GM19372 (cell line): ENCODE results near the gene SYT7.

ENCODE experiments used
- ATAC-seq: cut with Tn5 transposase; IDR thresholded peaks from one replicate; pipeline ENCODE4 v1.9.1; 2021; ENCODE audit warnings: mild to moderate bottlenecking, low read depth, moderate library complexity; ENCODE audit not compliant: unreplicated experiment

The SYT7 gene

DNA sequence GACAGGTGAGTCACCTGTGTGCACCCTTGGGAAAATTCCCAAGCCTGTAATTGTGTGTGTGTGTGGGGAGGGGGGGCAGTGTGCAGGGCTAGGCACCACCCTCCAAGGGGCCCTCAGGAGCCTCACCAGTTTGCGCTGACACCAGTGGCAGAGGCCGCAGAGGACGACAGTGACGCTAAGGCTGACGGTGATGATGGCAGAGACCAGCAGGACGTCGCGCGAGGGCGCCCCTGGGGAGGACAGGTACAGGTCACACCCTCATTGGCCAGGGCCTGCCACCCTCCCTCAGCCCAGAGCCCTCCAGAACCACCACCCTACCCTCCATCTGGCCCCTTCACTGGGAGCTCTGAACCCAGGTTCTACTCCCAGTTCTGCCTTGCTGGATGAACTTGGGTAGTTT, 24.9 kb downstream of the SYT7 start:
- ATAC-seq, result no peak

DNA sequence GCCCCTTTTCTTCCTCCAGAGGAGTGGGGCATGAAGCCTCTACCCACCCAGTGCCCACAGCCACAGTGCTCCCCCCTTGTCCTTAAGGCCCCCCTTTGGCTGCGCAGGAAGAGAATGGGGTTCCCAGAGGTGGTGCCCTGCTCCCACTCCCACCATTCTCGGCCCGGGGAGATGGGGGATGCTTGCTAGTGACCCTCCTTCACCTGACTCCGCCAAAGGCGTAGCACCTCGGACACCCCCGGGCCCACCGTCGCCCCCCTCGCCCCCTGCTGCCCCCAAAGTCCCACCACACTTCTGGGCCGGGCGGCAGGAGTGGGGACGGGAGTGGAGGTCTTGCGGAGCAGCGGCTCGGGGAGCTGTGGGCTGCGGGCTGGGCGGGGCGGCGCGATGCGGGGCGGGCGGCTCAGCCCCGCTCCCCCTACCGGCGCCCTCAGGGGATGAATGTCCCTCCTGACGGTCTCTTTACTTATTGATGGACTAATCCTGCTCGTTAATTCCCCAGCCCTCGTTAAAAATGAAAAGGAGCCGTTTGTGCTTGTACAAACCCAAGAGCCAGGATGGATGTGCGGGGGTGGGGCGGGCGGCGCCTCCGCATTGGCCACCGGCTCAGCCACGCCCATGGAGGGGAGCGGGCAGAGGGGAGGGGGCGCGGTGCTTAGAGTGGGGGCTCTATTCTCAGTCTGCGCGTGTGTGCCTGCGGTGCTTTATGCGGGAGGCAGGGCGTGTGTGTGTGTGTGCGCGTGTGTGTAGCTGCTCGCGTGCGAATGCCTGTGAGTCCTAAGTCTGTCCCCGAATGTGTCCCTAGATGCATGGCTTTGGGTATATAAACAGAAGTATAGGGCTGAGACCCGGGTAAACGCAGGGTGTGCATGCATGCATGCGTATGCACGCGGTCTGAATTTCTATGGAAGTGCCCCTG, 25.6 kb downstream of the SYT7 start:
- no peak for ATAC-seq

DNA sequence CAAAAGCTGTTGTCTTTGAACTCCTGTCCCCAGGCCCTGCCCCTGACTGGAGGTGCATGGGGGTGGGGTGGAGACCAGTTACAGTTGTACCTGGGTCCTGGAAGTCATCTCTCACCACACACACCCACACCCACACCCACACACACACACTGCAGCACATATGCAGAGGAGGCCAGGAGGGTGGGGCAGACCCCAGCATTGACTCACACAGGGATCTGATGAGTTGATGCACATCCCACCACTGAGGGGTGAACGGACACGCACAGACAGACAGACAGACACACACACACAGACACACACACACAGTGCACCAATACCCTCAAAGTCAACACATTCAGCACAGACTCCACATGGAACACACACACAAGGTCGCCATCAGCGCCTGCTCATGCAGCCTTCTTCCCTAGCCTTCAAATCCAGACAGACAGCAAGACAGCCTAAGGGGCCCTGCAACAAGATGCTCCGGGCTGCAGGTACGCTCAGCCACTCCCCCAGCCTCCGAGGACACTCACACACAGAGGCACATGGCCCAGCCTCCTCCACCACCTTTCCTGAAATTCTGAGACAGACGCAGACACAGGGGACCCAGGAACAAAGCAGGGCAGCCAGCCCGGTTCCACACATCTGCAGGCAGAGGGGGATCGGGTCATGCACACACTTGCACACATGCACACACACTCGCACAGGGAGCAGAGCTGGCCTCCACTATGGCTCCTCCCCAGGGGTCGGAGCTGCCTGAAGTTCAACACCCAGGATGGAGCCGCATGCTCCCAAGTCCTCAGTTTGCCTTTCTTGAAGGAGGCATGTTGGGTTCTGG, 26.5 kb downstream of the SYT7 start:
- ATAC-seq, result no peak

DNA sequence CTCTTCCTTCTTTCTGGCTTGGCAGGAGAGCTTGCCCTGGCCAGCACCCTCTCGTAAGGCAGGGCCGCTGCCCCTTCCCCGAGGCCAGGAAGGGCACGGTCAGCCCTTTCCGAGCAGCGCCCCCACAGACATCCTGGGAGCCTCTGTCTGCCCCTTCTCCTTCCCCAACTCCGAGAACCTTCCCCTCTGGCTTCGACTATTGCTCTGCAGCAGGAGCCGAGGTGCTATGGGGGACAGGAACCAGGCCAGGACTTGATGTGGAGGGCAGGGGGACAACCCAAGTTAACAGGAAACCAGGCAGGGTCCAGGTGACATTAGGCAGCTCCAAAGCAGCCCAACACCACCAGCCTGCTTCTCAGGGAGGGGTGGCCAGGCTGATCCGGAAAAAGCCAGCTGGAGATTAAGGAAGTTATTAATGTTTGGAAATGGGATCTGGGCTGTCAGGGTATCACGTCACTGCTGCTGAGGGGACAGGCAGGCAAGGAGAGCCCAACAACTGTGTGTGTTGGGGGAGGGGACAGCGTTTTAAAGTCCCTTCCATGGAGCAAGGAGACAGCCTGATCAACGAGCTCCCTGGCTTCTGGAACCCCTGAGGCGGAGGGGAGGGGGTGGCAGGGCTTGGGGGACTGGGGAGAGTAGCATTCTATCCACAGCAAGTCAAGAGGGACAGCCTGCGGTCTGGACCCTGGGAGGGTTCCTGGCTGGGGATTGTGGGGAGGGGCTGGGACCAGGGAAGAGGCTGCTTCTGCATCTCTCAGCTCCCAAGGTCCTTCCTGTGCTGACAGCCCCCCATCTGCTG, 27.3 kb downstream of the SYT7 start:
- no peak for ATAC-seq

DNA sequence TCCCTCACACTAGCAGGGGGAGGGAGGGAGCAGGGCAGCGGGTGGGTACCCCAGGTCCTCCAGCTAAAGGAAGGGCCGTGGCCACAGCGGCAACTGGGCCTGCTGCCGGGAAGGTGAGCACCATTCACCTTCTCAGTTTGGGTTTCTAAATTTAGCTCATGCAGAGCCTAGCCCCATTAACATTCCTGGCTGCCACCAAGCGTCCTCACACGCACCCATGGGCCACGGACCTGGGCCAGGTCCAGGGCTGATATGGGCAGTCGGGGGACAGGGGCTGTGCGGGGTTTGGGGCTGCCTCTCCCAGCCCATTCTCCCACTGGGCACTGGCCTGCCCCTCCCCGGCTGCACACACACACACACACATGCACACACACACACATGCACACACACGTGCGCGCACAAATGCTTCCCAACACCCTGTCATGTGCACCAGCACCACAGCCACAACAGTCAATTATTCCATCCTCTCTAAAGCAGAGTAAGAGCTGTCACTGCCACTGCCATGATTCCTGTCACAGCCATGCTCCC, 28.7 kb downstream of the SYT7 start:
- ATAC-seq, result no peak

DNA sequence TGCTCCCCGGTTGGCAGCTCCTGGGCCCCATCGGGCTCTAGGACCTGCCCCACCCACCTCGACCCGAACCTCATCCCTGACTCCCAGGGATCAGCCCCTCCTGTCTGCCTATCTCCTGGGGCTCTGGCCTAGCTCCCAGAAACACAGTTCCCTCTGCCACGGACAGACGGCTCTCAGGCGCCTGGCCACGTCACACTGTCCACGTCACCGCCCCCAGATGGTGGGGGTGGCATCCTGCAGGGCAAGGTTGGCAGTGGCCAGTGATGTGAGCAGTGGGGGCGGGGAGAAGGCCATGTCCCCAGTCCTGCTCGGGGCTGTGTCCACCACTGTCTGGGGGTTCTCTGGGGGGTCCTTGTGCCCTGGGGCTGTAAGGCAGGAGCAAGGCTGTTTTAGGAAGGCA, 29.2 kb downstream of the SYT7 start:
- ATAC-seq, result no peak

DNA sequence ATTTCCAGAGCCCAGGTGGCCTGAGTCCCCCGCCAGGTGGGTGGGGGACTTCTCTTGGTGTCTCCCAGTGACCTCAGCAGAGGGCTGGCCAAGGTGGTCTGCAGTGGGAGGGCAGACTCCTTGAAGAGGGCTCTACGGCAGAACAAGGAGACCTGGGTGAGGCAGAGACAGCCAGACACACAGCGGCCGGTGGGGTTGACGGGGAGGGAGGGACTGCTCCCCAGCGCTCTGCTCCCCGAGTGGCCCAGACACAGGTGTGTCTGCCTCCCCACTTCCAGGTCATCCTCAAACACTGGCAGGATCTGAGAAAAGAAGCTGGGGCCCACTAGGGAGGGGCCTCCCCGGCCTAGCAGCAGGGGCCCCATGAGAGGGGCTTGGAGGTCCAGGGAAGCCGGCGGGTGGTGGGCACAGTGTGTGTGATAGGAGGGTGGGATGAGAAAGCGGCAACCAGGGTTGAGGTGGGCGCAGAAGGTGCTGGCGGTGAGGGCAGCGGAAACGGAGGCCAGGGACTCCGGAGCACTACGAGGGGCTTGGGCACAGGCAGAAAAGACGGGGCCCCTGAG, 30.1 kb downstream of the SYT7 start:
- ATAC-seq, result no peak

DNA sequence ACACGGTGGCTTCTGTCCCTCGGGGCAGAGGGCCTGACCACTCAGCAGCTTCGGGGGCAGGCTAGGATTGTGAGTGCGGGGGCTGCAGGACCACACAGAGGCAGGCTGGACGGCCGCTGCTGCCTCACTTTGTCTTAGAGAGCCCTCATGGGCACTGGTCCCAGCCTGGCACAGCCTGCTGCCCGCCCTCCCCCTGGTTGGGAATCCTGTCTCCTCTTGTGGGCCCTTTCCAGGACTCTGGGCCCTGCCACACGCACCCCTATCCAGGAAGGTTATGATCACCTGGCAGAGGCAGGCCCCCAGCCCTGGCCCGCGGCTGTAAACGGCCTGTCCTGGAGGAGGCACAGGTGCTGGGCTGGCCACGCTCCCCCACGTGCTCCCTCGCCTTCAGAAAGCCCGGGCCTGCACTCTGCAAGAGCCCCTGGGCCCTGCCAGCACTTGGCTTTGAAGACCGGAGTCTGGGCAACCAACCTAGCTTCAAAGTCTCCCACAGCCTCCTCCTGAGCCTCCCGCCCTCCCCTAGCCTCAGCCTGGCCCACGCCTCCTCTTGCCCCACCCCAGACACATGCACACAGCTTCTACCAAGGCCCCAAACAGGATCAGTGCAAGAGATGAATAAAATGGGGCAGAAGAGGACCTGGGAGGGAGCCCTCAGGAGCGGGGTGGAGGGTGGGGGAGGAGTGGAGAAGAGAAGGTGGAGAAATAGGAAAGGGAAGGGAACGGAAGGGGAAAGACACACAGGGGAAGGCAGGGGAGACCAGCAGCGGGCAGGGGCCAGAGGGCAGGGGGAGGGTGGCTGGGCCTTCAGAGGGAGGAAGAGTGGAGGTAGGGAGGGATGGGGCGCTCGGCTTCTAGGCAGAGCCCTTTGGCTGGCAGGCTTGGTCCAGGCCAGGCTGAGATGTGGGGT, 31.0 kb downstream of the SYT7 start:
- ATAC-seq, result no peak

DNA sequence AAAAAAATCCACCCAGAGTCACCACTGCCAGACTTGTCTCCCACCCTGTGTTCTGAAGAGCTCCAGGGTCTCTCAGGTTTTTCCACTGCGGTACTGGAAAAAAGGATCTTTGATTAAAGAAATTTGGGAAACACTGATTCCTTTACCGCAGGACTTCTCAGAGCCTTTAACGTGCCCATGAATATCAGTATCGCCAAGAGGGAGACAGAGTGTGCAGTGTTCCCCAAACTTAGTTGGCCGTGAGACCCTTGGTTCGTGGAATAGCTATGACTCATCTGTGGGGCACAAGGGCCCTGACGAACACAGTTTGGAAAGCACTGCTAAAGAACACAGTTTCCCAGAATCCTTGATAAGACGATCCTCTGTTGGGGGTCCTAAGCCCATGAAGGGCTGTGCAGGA, 31.7 kb downstream of the SYT7 start:
- ATAC-seq, result no peak

DNA sequence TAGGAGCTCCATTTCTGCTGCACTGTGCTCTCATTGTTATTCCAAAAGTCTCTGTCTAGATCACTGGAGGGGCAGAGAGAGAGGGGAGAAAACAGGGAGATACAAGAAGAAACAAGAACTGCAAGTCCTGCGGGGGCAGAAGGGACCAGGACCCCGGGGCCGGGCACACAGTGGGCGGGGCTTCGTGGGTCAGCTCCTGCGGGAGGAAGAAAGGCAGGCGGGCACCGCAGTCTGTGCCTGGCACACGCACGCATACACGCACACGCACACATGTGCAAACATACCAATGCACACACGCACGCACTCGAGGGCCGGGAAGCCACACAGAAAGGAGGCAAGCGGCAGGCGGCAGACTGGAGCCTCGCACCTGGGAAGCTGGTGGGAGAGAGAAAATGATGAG, 33.6 kb downstream of the SYT7 start:
- ATAC-seq, result no peak

DNA sequence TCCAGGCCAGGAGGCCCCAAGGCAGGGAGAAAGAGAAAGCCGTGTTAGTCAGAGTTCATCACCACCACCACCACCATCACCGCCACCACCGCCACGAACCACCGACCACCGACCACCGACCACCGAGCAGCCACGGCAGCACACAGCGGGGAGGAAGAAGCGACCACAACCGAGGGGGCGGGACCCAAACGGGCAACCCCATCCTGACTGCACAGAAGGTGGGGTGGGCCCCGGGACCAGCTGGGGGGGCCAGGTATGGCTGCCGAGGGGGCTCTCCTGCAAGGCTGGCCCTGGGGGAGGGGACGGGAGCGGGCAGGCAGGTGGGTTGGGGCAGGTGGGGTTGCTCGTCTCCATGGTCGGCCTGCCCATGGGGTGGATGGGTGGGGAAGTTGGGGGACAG, 34.2 kb downstream of the SYT7 start:
- no peak for ATAC-seq

DNA sequence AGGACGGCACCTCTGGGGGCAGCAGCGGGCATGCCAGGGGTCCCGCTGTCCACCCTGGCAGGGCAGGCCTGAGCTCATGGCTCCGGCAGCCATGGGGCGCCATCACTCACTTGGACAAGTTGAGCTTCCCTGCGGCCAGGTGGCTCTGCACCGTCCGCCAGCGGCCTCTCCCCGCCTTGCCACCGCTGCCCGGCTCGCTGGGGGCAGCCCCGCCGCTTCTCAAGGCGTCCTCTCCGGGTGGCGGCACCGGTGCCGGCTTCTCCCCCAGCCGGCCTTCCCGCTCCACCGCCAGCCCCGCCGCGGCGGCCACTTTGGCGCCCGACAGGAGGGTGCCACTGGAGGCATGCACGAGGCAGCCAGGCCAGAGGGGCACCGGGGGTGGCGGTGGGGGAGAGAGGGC, 35.0 kb downstream of the SYT7 start:
- no peak for ATAC-seq

DNA sequence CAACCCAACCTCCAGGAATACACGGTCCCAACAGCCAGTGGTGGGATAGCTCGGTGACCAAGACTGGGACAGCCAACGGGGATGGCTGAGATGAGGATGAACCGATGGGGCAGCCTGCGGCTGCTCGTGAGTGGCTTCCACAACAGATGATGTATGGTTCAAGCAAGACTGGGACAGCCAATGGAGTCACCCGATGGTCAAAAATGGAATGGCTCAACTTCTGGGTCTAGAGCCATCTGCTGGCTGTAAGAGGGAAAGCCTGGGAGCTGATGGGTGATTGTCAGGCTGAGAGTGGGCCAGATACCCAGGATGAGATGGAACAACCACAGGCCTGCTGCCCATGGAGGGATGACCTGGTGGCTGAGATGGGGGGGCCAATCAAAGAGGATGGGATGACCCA, 35.5 kb downstream of the SYT7 start:
- ATAC-seq, result no peak

DNA sequence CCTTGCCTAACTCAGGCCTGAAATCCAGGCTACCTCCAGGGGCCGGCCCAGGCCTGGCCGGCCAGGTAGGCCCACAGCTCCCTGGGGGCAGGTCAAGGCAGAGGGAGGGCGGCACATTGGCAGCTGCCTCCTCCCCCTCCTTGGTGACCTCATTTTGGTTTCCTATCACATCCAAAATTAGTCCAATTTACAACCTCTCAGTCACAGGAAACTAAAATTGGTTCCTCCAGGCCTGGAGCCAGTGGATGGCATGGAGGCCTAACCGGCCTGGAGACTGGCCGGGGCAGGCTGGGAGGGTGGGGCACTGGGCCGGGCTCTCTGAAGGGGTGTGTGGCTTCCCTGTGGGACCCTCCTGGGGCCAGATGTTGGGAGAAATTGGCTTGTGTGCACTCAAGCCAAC, 36.4 kb downstream of the SYT7 start:
- no peak for ATAC-seq

DNA sequence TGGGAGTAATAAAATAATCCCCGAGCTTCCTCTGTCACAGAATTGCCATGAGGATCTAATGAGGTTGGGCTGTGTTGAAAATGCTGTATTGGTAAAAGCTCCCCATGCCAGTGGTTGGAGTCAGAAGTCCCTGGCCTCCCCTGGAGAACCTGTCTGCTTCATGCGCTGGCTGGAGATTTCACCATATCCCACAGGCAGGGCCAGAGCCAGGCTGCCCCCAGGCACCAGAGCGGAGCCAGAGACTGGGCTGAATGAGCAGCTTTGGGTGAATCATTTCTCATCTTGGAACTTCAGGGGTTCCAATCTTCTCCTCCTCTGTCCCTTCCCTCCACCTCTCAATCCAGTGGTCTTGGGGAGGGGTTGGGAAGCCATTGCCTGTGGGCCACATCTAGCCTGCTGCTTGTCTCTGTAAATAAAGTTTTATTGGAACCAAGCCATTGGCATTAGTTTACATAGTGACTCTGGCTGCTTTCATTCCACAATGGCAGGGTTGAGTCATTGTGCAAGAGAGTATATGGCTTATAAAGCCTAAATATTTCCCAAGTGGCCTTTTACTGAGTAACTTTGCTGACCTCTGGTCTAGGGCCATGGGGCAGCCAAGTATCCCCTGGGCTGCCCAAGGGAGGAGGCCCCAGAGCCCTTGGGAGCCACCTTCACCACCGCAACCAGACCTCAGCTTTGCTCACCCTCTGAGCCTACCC, 37.1 kb downstream of the SYT7 start:
- ATAC-seq, result no peak

DNA sequence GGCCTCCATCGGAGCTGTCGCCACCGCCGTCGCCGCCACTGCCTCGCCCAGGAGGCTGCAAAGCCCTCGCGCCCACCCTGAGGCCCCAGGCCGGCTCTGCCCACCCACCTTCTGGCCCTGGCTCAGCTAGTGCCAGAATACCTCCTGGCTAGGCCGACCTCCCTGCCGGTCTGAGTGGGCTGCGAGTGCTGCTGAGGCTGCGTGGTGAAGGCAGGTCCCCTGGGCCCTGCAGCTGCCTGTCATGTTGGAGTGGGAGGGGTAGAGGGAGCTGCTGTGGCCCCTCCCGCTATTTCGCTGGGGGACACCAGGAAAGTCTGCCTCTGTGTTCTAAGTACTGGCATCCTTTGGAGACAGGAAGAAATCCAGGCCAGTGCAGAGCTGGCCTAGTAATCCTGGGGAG, 38.2 kb downstream of the SYT7 start:
- ATAC-seq, result no peak

DNA sequence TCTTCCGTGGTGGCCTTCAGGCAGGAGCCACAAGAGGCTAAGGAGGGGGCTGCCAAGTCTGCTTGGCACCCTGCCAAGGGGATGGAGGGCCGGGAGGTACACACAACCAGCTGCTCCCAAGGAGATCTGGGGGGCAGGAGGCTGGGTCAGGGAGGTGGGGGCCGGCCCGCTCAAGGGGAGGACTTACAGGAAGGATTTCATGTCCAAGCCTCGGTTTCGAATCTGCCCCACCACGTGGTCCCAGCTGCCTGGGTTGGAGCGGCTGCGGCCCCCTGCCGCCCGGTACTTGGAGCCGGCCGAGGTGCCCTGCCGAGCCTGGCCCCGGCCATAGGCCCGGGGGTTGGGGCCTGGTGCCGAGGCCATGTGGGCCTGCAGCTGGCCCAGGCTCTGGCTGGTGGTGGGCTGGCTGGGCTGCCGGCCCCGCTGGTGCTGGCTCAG, 38.8 kb downstream of the SYT7 start:
- no peak for ATAC-seq

DNA sequence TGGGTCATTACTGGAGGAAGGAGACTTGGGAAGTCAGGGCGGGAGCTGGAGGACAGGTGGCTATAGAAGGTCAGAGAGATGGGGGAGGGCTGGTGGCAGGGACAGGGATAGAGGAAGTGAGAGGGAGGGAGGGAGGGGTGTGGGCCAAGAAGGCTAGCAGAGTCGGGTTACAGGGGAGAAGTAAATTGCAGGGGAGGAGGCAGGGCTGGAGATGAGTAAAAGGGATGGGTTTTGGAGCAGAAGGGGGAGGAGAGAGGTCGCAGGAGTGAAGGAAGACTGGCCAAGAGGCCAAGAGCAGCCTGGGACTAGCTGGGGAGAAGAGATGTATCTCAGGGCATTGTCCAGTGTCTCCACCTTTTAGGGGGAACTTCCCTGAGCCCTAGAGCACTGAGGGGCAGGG, 39.3 kb downstream of the SYT7 start:
- ATAC-seq, result no peak

DNA sequence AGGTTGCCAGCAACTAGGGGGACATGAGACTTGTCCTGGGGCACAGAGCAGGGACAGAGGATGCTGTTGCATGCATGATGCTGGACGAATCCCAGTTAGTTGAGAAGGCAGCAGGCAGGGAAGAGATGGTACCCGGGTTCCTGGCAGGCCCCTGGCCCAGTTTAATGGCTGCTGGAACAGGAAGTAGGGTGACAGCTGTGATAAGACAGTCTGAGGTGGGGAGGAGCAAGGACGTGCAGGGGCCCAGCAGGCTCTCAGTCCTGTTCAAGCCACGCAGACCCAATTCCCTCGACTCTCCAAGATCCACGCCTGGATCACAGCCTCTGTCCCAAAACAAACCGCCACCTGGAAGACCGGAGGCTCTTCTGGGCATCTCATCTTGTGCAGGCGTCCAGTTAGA, 40.3 kb downstream of the SYT7 start:
- ATAC-seq, result no peak
